ENCODE data around the gene PTPRN2. TPM values are rescaled to one million over a fixed set of nuclear protein-coding genes. Genes with fewer than 3 reads are reported as not detected.

PTPRN2 gene
- total RNA-seq, 1 experiment from 2014 or later: 2.1 TPM

DNA sequence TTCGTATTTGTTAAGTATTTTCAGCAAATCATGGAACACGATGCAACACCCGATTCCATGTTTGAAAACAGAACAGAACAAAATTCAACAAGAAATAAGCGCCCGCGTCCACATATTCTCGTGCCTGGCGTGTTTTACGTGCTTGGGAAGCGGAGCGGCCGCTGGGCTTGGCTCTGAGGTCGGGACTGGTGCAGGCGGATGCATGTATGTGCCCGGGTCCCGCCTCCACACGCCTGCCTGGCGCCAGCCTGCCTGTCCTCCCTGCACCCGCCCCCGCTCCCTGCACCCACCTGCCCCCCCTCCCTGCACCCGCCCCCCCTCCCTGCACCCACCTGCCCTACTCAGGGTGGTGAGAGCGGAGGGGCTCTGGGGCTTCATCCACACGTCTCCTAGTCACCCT, 796.4 kb downstream of the PTPRN2 start (continued):
- TF ChIP-seq MAX (IDR thresholded peaks at IDR 0.05): no peak
- TF ChIP-seq, protein P1, sequence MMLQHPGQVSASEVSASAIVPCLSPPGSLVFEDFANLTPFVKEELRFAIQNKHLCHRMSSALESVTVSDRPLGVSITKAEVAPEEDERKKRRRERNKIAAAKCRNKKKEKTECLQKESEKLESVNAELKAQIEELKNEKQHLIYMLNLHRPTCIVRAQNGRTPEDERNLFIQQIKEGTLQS (IDR thresholded peaks at IDR 0.05): no peak
- no peak for TF ChIP-seq FOSL1 (IDR thresholded peaks at IDR 0.05; ENCODE audit: low read depth)
- no peak for TF ChIP-seq SRF (IDR thresholded peaks at IDR 0.05; ENCODE audit: low read depth)
- TF ChIP-seq, protein P2, sequence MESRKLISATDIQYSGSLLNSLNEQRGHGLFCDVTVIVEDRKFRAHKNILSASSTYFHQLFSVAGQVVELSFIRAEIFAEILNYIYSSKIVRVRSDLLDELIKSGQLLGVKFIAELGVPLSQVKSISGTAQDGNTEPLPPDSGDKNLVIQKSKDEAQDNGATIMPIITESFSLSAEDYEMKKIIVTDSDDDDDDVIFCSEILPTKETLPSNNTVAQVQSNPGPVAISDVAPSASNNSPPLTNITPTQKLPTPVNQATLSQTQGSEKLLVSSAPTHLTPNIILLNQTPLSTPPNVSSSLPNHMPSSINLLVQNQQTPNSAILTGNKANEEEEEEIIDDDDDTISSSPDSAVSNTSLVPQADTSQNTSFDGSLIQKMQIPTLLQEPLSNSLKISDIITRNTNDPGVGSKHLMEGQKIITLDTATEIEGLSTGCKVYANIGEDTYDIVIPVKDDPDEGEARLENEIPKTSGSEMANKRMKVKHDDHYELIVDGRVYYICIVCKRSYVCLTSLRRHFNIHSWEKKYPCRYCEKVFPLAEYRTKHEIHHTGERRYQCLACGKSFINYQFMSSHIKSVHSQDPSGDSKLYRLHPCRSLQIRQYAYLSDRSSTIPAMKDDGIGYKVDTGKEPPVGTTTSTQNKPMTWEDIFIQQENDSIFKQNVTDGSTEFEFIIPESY (IDR thresholded peaks at IDR 0.05; ENCODE audit: extremely low read depth, insufficient replicate concordance, low read length): no peak
- no peak for TF ChIP-seq ZFX (IDR thresholded peaks at IDR 0.05)

GRCh38 chr7:157789942-157790341, 797.7 kb downstream of the PTPRN2 start:
- Histone ChIP-seq H2AFZ (ENCODE audit: low read depth, low read length, poor library complexity, severe bottlenecking) (no peak overlapping the region), H3K27ac (ENCODE audit: low read depth, low read length) (no peak overlapping the region), H3K4me3 (replicated peaks in 1 of 2; ENCODE audit: low read depth in 1 of 2, low read length in 2 of 2) (no peak overlapping the region), H3K4me2 (ENCODE audit: low read length) (no peak overlapping the region), H3K9me2 (ENCODE audit: insufficient read depth) (no peaks in the 10 kb centered on the region), H3K9ac (ENCODE audit: low read length) (no peak overlapping the region), H3K36me3 (ENCODE audit: control insufficient read depth in 1 of 2, insufficient read depth in 2 of 2, low read length in 2 of 2) (no peaks in the 10 kb centered on the region), H3K79me2 (ENCODE audit: insufficient read depth, low read length) (no peaks in the 10 kb centered on the region), H3K27me3 (ENCODE audit: insufficient read depth, low read length) (no peaks in the 10 kb centered on the region), H3K4me1 (ENCODE audit: control insufficient read depth in 1 of 2, insufficient read depth in 2 of 2, low read length in 2 of 2) (no peaks in the 10 kb centered on the region), H3K9me3 (ENCODE audit: control insufficient read depth in 1 of 2, insufficient read depth in 1 of 2, low read depth in 1 of 2, low read length in 2 of 2) (no peaks in the 10 kb centered on the region), H4K20me1 (ENCODE audit: insufficient read depth) (no peaks in the 10 kb centered on the region)
- CTCF ChIA-PET: no interaction called here
- RAD21 ChIA-PET (ENCODE audit: low non-redundant PET in 1 of 2, low total read pairs in 2 of 2, uncharacterized antibody in 2 of 2, unreplicated experiment in 2 of 2): no interaction called here
- intact Hi-C loops (cut with micrococcal nuclease): no loop called here
- no peak for TF ChIP-seq EZH2 (IDR thresholded peaks at IDR 0.05)
- no peak for TF ChIP-seq RAD21 (IDR thresholded peaks at IDR 0.05; ENCODE audit: low read depth)
- TF ChIP-seq POLR2A (IDR thresholded peaks at IDR 0.05; ENCODE audit: borderline replicate concordance, extremely low read depth, insufficient read depth, insufficient read length): no peak
- TF ChIP-seq CEBPB (IDR thresholded peaks at IDR 0.05; ENCODE audit: low read depth): no peak
- no peak for TF ChIP-seq EZH2phosphoT487 (IDR thresholded peaks at IDR 0.05; ENCODE audit: borderline replicate concordance)
- no peak for TF ChIP-seq TCF7L2 (IDR thresholded peaks at IDR 0.05; ENCODE audit: borderline replicate concordance, extremely low read depth, insufficient read depth, insufficient read length)
- TF ChIP-seq, protein P2 (IDR thresholded peaks at IDR 0.05; ENCODE audit: extremely low read depth, insufficient replicate concordance, low read length): no peak
- TF ChIP-seq YY1 (IDR thresholded peaks at IDR 0.05; ENCODE audit: extremely low read depth, insufficient replicate concordance, low read depth, low read length): no peak
- no peak for TF ChIP-seq CBX3 (IDR thresholded peaks at IDR 0.05; ENCODE audit: low read depth)
- no peak for TF ChIP-seq FOSL1 (IDR thresholded peaks at IDR 0.05; ENCODE audit: low read depth)
- no peak for TF ChIP-seq MAX (IDR thresholded peaks at IDR 0.05)
- no peak for TF ChIP-seq ZNF274 (IDR thresholded peaks at IDR 0.05; ENCODE audit: low read depth, low read length)
- TF ChIP-seq POLR2AphosphoS5 (IDR thresholded peaks at IDR 0.05; ENCODE audit: low read depth, low read length): no peak
- no peak for TF ChIP-seq EGR1 (IDR thresholded peaks at IDR 0.05; ENCODE audit: low read depth)
- no peak for TF ChIP-seq JUND (IDR thresholded peaks at IDR 0.05)
- TF ChIP-seq ELF1 (IDR thresholded peaks at IDR 0.05; ENCODE audit: borderline replicate concordance, low read depth): no peak
- DNase-seq (ENCODE audit: low read depth, low spot score): no peak
- no TSS peak for BruUV-seq (replicated peaks)
- ATAC-seq: no peak
- POLR2A ChIA-PET: no interaction called here
